Measurements from ENCODE around the gene UBB.

DNA sequence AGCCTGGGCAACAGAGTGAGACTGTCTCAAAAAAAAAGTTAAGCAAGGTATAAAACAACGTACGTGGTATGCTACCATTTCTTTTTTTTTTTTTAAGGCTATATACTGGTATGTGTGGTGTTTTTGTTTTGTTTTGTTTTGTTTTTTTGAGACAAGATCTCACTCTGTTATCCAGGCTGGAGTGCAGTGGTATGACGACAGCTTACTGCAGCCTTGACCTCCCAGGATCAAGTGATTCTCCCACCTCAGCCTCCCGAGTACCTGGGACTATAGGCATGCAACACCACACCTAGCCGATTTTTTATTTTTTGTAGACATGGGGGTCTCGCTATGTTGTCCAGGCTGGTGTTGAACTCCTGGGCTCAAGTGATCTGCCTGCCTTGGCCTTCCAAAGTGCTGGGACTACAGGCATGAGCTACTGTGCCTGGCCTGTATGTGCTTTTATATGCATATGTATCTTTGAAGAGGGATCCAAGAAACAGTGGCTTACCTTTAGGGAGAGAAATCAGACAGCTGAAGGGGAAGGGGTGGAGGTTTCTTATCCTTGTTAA, 34.1 kb upstream of the UBB start:
- TF ChIP-seq, protein P1, sequence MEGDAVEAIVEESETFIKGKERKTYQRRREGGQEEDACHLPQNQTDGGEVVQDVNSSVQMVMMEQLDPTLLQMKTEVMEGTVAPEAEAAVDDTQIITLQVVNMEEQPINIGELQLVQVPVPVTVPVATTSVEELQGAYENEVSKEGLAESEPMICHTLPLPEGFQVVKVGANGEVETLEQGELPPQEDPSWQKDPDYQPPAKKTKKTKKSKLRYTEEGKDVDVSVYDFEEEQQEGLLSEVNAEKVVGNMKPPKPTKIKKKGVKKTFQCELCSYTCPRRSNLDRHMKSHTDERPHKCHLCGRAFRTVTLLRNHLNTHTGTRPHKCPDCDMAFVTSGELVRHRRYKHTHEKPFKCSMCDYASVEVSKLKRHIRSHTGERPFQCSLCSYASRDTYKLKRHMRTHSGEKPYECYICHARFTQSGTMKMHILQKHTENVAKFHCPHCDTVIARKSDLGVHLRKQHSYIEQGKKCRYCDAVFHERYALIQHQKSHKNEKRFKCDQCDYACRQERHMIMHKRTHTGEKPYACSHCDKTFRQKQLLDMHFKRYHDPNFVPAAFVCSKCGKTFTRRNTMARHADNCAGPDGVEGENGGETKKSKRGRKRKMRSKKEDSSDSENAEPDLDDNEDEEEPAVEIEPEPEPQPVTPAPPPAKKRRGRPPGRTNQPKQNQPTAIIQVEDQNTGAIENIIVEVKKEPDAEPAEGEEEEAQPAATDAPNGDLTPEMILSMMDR (conservative IDR thresholded peaks at IDR 0.05; ENCODE audit: low read depth, low read length) = no peak
- TF ChIP-seq EZH2 (IDR thresholded peaks at IDR 0.05; ENCODE audit: borderline replicate concordance, low read depth, low read length, poor library complexity, severe bottlenecking) = no peak
